ENCODE data around the gene COL23A1.
"Not testable (repeated sequence)": the region's sequence is repeated elsewhere in the genome, so short reads cannot be mapped to it uniquely, and the experiment has no call there.

Gene COL23A1

DNA sequence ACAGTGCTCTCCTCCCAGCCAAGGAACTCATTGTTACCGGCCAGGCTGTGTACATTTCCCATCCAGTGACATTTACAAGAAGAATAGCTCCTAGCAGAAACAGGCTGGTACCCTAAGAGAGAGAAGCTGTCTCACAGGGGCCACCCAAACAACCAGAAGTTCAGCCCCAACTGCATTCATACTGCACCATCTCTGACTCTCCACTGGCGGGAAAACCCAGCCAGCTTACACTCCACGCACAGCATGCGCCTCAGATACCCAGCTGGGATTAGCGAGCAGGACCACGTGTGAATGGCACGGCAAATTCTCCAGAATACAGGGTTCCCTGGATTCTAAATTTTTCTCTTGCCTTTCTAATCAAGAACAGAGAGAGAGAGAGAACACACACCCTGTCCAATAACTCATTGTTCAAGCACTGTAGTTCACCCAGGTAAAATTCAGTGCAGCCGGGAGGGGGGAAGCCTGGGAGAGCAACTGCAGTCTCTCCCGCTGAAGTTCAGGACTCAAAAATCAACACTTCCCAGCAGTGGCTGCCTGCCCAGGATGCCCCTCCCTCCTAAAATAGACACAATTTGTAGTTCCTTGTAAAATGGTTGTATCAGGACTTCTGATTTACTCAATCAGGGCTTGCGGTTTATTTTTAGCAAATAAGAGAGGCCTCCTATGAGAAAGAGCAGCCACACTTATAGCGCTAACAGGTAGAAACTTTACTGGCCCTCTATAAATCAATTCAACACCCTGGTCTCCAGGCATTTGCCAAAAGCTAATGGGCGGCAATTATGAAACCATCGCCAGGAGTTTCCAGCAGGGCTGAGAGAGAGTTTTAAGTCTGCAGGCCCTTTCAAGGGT, 2.2 kb downstream of the COL23A1 start:
- no peak for DNase-seq

DNA sequence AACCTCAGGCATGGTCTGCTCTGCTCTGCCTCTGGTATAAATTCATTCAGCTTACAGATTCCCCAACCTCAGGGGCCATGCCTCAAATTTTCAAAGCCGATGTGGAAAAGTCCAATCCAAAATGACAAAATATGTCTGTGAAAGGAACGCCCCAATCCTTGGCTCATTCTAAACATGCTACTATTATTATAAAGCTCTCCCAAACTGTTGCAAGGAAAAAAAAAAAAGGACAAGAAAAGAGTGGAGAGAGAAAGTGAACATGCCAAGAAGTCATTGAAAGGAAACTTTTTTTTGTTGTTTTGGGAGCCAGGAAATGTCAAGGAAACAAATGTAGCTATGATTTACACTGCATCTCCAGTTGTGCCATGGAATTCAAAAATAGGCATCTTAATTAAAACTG, 3.8 kb downstream of the COL23A1 start:
- no peak for DNase-seq

DNA sequence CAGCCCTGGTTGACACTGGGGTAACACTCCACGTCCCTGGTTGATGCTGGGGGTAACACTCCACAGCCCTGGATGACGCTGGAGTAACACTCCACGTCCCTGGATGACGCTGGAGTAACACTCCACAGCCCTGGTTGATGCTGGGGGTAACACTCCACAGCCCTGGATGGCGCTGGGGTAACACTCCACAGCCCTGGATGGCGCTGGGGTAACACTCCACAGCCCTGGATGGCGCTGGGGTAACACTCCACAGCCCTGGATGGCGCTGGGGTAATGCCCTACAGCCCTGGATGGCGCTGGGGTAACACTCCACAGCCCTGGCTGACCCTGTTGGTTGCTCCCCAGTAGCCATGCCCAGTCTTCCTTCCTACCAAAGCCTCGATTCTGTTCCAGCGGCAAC, 4.8 kb downstream of the COL23A1 start:
- DNase-seq = not testable (repeated sequence)

DNA sequence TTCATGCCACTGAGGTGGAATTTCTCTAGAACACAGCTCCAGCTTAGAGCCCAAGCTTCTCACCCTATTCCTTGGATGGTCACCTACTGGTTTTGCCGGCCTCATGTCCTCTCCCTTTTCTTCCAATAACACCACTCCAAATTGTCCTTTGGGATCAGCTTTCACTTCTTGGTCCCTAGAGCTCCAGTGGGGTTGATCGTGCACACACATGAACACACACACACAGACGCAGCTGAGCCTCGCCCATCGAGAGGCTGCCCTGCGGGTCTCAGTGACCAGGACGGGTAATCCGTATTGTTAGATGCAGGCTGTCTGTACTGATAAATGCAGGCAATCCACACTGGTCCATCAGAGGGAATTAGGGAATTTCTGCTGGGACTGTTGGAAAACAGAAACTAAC, 6.9 kb downstream of the COL23A1 start:
- DNase-seq = no peak

DNA sequence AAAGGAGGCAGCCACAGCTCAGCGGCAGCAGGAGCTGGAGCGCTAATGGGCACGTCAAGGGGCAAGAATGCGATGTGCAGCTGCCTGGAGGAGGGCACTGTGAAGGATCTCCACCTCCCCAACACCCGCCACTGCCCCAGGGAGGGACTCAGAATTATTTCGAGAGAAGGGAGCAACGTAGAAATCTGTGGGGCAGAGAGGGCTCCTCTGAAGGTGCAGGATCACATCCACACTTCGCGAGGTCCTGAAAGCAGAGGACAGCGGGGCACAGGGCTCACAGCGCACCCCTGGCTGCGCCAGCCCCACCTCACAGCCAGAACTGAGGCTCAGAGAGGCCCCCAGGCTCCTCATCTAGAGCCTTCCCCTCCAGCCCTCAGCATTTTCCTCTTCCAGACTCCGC, 7.9 kb downstream of the COL23A1 start:
- DNase-seq = no peak

DNA sequence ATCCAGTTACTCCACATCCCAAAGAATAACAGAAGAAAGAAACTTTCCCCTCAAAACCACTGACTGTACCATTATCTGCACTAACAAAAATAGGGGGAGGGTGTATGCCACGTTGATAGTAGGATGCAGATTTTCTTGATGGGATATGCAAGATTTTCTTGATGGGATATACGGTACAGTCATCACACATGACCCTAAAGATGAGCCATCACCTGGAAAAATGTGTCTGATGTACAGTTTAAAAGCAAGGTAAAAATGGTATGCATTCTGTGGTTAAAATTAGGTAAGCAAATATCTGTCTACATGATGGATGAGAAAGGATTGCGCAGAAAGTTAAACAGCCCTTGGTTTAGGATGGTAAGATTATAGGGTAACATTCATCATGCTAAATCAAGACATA, 8.6 kb downstream of the COL23A1 start:
- DNase-seq = no peak

DNA sequence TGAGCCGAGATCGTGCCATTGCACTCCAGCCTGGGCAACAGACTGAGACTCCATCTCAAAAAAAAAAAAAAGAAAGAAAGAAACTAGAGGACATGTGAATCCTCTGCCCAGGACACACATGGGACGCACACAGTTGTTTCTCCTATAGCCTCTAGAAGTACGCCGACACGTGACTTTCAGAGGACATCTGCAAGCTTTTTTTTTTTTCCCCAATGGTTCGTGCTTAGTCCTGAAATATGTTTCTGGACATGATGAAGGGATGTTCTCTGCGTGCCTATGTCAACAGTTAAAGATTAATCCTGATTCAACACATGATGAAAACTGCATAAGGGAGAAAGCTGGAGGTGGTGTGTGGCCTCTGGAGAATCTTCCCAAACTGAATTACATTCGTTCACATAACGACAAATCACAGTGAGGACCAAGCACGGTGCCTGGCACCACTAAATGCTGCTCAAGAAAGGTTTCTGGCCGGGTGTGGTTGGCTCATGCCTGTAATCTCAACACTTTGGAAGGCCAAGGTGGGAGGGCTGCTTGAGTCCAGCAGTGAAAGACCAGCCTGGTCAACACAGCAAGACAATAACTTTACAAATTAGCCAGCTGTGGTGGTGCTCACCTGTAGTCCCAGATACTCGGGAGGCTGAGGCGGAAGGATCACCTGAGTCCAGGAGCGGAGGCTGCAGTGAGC, 9.8 kb downstream of the COL23A1 start:
- DNase-seq = no peak

DNA sequence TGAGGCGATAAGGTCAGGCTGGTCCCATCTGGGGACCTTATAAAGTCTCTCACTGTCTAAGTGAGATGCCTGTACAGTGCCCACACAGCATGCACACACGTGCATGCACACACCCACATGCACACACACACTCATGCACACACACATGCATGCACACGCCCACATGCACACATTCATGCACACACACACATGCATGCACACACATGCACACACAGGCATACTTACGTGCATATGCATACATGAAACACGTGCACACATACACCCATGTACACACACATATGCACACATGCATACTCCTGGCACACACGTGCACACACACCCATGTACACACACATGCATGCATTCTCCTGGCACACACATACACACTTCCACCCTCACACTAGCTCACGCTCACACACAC, 12.2 kb downstream of the COL23A1 start:
- DNase-seq = no peak

DNA sequence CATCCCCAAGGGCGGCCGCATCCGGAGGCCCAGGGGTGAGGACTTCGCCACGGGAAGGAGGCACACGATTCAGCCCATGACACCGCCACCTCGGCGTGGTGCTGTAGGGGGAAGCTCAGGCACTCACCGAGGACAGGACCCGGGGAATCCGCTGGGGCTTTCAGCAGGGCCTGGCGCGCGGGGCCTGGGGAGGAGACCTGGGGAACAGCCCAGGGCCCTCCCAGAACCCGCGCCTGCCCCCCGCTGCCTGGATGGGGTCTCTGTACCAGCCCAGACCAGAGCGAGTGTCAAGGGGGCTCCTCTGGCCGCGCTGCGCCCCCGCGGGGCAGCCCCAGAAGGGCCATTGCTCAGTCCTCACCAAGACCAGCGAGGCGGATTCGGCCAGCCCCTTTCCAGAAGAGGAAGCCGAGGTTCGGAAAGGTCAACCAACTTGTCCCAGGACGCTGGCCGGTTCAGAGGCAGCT, 12.8 kb downstream of the COL23A1 start:
- DNase-seq = no peak

DNA sequence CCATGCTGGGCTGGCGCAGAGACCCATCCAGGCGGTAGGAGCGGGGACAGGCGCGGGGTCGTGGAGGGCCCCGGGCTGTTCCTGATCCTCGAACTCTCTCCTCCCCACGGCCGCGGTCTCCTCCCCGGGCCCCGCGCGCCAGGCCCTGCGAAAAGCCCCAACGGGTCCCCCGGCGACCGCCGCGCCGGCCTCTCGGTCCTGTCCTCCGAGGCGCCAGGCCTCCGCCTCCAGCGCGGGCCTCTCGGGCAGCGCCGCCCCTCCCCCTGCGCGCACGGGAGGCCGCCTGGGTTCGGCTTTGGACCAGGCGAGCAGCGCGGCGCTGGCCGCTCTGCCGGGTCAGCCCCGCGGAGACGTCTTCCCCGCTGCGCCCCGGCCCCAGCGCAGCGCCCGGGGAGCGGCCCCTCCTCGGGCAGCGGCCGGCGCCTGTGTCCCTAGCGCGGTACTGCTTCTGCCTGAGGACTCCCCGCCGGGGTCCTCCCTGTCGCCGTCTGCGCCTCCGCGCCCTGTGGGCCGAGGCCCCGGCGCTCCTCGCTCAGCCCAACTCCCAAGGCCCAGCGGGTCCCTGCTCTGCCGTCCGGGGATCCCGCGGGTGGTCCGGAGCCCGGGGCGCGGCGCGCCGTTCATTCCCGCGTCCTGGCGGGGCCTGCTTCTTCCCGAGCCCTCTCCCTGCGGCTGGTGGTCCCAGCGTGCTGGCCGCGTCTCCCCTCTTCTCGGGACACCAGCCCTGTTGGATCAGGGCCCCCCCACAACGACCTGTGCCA, 13.4 kb downstream of the COL23A1 start:
- no peak for DNase-seq

DNA sequence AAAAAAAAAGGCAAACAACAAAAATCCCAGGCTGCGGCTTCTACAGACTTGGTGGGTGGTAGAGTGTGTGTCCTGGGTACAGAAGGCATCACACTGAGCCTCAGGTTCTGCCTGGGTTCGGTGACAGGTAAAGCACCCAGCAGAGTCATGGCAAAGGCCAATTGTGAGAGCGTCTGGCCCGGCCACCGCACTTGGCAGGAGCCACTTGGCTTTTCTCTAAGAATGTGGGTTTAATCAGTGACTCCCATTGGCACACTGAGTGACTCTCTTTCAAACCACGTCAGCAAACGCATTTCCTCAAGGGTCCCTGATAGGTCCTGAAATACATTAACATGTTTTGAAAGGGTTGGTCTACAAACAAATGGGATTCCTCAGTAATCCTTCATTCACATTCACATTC, 17.0 kb downstream of the COL23A1 start:
- no peak for DNase-seq

DNA sequence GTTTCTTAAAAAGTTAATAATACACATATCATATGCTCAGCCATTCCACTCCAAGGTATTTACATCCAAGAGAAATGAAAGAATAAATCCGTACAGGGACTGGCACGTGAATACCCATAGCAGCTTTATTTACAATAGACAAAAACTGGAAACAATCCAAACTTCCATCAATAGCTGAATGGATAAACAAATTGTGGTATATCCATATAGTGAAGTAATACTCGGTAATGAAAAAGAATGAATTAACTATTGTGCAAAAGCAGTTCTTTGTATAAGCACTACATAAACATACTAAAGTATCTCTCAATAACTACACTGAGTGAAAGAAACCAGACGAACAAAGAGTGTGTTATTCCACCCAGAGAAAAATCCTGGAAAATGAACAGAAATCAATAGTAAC, 17.6 kb downstream of the COL23A1 start:
- no peak for DNase-seq

DNA sequence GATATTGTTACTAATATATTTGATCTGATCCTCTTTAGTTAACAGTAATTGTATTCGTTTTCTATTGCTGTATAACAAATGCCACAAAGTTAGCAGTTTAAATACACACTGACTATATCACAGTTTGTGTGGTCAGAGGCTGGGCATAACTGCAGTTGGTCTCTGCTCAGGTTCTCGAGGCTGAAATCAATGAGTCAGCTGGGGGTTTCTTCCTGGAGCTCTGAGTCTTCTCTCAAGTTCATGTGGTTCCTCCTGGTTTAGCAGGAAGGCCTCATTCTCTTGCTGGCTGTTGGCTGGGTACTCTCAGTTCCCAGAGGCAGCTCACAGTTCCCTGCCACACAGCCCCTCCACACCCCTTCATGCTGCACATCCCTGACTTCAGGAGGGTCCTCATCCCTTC, 20.7 kb downstream of the COL23A1 start:
- no peak for DNase-seq

DNA sequence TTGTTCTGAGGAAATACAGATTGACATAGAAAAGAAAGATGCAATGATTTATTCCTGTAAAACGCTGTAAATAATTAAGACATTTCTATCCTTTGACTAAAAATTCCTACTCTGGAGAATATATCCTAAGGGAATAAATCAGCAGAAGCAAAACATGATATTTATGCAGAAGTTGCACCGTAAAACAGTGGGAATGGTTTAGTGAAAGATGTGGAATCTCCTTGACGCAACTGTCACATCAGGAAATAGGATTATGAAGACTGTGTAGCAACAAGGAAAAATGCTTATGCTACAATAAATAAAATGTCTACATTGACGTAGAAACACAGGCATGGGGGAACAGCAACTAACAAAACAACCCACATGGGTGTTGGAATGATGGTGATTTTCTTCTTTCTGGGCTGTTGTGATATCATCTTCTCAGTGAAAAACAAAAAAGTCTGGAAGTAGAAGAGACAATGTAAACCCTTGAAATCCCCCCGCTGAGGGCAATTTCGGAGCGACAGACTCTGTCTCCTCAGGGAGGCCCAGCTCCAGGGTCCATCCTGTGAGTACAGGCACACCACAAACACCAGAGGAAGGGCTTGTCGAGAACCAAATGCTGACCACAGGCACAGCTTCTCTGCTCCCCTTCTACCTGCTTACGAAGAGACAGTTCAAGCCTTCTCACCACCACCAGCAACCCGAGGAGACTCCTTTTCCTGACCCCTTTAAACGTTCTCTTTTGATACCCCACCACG, 25.2 kb downstream of the COL23A1 start:
- no peak for DNase-seq

DNA sequence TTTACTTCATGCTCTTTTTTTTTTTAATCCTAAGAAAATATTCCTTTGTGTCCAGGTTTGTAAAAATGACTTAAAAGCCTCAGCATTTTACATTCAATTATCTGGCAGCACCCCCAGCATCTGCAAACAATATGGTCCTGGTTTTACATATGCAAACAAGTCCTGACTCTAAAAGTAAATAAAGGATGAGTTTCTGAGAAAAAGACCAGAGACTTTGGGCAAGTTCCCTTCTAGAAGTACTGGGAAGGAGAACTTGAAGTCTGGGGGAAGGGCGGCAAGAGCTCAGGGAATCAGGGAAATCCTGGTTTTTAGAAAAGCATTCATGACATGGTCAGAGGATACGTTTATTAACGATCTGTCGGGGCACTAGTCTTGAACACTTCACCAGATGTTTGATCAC, 25.8 kb downstream of the COL23A1 start:
- DNase-seq = no peak

DNA sequence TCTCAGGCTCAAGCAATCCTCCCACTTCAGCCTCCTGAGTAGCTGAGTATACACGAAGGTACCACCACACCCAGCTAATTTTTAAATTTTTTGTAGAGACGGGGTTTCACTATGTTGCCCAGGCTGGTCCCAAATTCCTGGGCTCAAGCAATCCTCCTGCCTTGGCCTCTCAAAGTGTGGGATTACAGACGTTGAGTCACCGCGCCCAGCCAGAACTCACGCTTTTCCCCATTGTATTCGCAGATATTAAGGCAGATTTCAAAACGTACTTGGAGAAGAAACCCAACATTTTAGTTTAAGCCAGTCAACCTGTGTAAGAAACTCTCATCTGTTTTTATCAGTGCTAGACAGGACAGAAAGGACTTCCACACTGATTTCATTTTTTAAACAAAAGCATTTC, 26.6 kb downstream of the COL23A1 start:
- DNase-seq = no peak

DNA sequence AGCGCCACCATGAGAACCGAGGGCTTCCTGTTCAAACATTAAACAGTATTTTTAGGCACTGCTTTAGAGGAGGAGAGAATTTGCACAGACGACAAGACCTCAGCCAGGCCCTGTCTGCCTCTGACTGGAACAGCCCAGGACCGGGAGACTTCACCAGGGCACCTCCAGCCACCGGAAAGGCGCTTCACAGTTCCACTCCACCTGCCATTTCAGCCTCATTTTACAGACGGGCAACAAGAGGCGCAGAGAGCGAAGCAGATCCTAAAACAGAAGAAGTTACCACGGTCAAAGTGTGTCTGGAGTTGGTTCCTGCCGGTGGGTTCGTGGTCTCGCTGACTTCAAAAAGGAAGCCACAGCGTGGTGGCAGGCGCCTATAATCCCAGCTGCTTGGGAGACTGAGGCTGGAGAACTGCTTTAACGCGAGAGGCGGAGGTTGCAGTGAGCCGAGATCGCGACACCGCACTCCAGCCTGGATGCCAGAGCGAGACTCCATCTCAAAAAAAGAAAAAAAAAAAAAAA, 28.4 kb downstream of the COL23A1 start:
- DNase-seq = no peak

DNA sequence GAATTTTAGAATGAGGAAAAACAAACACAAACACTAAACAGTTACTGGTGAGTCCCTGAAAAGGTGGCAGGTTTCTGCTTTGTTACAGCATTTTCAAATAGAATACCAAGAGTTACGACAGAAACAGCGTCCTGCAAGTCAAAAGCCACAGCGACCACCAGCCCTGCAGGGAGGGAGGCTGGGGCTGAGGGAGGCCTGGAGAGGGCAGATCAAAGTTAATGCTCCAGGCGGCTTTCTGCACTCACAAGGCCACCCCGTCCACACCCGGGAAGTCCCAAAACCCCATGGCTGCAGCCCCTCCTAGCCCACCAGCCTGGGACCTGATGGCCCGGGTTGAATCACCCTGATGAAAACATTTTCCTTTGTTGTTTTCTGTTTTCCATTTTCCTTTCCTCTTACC, 29.3 kb downstream of the COL23A1 start:
- no peak for DNase-seq

DNA sequence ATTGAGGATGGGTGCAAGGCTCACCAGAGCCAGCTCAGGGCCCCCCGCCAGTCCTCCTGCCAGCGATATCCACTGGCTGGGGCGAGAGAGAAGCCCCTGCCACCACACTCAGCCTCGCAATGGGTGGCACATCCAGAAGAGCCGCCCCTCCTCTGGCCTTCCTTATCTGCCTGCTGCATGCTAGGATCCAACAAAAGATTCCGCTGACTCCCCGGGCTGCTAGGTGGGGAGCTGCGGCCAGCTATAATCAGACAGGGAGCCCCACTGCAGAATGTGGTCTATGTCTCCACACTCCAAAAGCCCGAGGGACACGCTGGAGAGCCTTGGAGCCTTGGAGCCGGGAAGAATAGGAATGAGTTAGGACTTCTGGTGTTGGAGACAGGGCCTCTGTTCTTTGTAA, 32.8 kb downstream of the COL23A1 start:
- no peak for DNase-seq

DNA sequence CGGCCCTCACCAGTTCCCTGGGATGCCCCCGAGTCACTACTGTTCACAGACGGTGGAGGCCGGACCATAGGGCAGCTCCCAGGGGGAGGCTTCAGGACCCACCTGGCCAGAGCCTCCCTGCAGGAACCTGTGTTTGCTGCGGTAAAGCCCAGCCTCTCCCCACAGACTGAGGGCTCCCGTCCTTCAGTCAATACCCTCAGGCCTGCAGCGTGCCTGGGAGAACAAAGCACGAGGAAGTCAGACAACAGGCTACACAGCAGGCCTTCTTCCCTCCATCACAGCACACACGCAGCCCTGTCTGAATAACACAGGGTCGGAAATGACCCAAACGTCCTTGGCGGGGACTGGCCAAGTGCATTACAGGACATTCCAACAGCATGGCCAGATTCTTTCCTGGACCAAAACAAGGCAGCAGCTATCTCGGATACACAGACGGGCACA, 34.4 kb downstream of the COL23A1 start:
- DNase-seq = no peak

DNA sequence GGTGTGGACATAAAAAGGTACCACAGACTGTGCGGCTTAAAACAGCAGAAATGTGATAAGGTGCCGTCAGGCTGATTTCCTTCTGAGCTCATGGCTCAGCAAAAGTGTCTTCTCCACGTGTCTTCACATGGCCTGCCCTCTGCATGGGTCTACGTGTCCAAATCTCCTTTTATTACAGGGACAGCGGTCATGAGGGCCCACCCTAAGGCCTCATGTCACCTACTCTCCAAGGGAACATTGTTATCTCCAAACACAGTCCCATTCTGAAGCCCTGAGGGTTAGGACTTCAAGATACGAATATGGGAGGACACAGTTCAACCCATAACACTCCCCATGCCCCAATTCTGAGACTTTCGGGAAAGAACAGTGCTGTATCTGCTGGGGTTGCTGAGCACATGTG, 35.2 kb downstream of the COL23A1 start:
- DNase-seq = no peak

DNA sequence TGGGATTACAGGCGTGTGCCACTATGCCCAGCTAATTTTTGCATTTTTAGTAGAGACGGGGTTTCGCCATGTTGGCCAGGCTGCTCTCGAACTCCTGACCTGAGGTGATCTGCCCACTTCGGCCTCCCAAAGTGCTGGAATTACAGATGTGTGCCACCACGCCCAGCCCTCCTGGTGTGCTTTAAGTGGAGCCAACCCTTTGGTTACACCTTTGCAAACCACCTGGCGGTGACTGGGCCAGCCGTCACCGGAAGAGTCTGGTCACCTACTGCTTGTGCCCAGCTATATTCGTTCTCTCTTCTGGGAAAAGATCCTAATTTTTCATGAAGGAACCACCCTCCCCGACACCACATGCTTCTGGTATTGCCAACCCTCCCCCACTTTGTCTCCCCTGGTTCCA, 35.9 kb downstream of the COL23A1 start:
- no peak for DNase-seq

DNA sequence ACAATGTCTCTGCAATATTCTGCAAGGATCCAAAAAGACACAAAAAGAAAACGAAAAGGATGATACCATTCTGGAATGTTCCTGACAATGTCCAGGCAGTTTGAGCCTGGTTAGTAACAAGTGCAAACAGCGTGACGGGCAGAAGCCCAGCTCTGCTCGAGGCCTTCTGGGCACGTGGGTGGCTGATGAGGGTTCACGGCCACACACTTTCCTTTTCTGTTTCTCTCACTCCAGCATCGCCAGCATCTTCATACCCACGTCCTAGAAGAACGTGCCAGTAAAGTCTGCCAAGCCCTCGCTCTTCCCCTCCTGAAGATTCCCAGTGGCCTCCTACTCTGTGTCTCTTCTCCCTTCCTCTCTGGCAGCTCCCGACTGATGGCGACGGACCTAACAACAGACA, 36.7 kb downstream of the COL23A1 start:
- no peak for DNase-seq

Data from NCI-H2107 (cell line).